Measurements from ENCODE around the gene DNAJC16. TPM values are rescaled to one million over a fixed set of nuclear protein-coding genes. Genes with fewer than 3 reads are reported as not detected.

DNAJC16 gene
- total and polyA plus RNA-seq, 9 of the 15 experiments (the other 6 are each of a cell fraction or from before 2014, with no cell fraction given), result 6.9 to 16.8 (median 12.8) TPM

DNA sequence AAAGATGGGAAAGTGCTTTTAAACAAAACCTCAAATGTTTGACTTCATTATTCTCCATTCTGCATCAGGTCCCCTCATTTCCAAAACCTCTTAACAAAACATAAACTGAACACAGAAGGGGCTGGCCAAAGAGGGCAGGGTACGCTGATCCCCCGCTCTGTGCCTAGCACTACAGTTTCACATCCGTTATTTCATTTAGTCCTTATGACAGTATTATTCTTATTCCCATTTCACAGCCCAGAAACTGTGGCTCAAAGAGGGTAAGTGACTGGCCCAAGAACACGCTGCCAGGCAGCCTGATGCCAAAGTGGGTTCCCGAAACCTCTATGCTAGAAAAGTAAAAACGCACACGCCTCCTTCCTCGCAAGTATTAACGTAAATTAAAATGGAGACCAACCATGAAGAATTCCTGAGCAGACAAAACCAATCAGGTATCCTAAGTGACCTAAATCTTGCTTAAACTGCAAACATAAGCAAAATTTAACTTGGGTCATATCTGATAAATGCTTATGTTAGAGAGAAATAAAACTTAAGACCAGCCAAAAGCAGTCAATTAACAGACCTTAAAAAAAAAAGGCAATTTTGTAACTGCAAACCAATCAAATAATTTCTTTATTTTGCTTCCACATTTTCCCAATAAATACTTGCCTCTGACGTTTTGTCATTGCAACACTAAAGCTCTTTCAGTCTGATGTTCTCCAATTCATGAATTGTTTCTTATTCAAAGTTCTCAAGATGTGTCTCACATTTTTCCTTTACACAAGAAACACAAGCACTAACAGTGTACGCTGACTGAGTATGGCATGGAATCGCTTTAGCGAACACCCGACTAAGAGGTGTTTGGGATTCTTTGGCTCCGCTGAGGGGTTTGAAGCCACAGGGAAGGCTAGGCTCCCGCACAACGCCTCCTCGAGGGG lies 3.3 kb upstream of the DNAJC16 start (continued):
- TF ChIP-seq ZSCAN32 (CRISPR knock-in tag; IDR thresholded peaks at IDR 0.05) (no peak), MTA3 (IDR thresholded peaks at IDR 0.05; ENCODE audit: borderline replicate concordance) (no peak), ATF1 (CRISPR knock-in tag; IDR thresholded peaks at IDR 0.05) (no peak), ATF1 (tag; IDR thresholded peaks at IDR 0.05) (0 out of 2 replicates have a peak, but pooled peaks have one; percentile 14), GATAD2B (IDR thresholded peaks at IDR 0.05; ENCODE audit: borderline replicate concordance) (no peak), NFATC3 (IDR thresholded peaks at IDR 0.05) (0 out of 2 replicates have a peak, but pooled peaks have one; percentile 15), MAFG (tag; conservative IDR thresholded peaks at IDR 0.05) (peak; percentile 83), STAG1 (CRISPR knock-in tag; IDR thresholded peaks at IDR 0.05; ENCODE audit: borderline replicate concordance) (no peak), FOXK1 (CRISPR knock-in tag; IDR thresholded peaks at IDR 0.05; ENCODE audit: borderline replicate concordance) (peak; percentile 41; the same call in 1 of the 2 replicates), SAP30 (IDR thresholded peaks at IDR 0.05; ENCODE audit: borderline replicate concordance, insufficient read depth, low read depth, low read length, poor library complexity, severe bottlenecking) (peak; percentile 65), KAT8 (IDR thresholded peaks at IDR 0.05; ENCODE audit: low read depth) (no peak), COPS2 (conservative IDR thresholded peaks at IDR 0.05) (no peak), NFE2L1 (tag; IDR thresholded peaks at IDR 0.05; ENCODE audit: borderline replicate concordance, low read depth) (no peak), MAFK (IDR thresholded peaks at IDR 0.05; ENCODE audit: low read length) (peak; percentile 88), CHD1 (IDR thresholded peaks at IDR 0.05; ENCODE audit: low read length) (peak; percentile 44)
- TF ChIP-seq, protein P1, sequence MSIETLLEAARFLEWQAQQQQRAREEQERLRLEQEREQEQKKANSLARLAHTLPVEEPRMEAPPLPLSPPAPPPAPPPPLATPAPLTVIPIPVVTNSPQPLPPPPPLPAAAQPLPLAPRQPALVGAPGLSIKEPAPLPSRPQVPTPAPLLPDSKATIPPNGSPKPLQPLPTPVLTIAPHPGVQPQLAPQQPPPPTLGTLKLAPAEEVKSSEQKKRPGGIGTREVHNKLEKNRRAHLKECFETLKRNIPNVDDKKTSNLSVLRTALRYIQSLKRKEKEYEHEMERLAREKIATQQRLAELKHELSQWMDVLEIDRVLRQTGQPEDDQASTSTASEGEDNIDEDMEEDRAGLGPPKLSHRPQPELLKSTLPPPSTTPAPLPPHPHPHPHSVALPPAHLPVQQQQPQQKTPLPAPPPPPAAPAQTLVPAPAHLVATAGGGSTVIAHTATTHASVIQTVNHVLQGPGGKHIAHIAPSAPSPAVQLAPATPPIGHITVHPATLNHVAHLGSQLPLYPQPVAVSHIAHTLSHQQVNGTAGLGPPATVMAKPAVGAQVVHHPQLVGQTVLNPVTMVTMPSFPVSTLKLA (conservative IDR thresholded peaks at IDR 0.05), result peak in 1 of 2 experiments; percentile 40; a peak in 1 of 4 replicates

Measured in K562 (cell line).